Dedifferentiated amniotic fluid mesenchymal stem cell (primary cell): ENCODE results near the gene MAPT.
"Not testable (repeated sequence)": the region's sequence is repeated elsewhere in the genome, so short reads cannot be mapped to it uniquely, and the experiment has no call there.

Experiments
- DNase-seq: peaks from one replicate; pipeline ENCODE4 v3.0.0-alpha.2; 2016; ENCODE audit errors: extremely low spot score

Gene MAPT

GRCh38 chr17:45991341-45991740, 97.0 kb downstream of the MAPT start:
- DNase-seq: no peak

- DNase-seq: no peak
Observed at GRCh38 chr17:45992175-45992574, 97.8 kb downstream of the MAPT start.

- DNase-seq: no peak
Observed at GRCh38 chr17:45992904-45993303, 98.5 kb downstream of the MAPT start.

- DNase-seq: no peak
Observed at GRCh38 chr17:45993962-45994627, 99.7 kb downstream of the MAPT start.

- no peak for DNase-seq
Observed at GRCh38 chr17:45994987-45995386, 100.6 kb downstream of the MAPT start.

GRCh38 chr17:45995627-45996270, 101.4 kb downstream of the MAPT start:
- DNase-seq: no peak

- no peak for DNase-seq
Observed at GRCh38 chr17:45996282-45996937, 102.1 kb downstream of the MAPT start.

GRCh38 chr17:45997166-45997565, 102.8 kb downstream of the MAPT start:
- no peak for DNase-seq

GRCh38 chr17:45997624-45998023, 103.3 kb downstream of the MAPT start:
- DNase-seq: no peak

- no peak for DNase-seq
Observed at GRCh38 chr17:45998987-45999899, 104.9 kb downstream of the MAPT start, which contains the start of gene STH. Gene STH (plus strand): TSS chr17:45999250. CDS start chr17:45999280, 30 bp downstream.

- no peak for DNase-seq
Observed at GRCh38 chr17:45999900-46000290, 105.5 kb downstream of the MAPT start.

GRCh38 chr17:46000292-46000691, 105.9 kb downstream of the MAPT start:
- DNase-seq: no peak

GRCh38 chr17:46000757-46001156, 106.4 kb downstream of the MAPT start:
- DNase-seq: no peak

- DNase-seq: no peak
Observed at GRCh38 chr17:46001390-46002310, 107.3 kb downstream of the MAPT start.

- DNase-seq: peak; percentile 65
Observed at GRCh38 chr17:46002311-46002972, 108.1 kb downstream of the MAPT start.

GRCh38 chr17:46002973-46003316, 108.6 kb downstream of the MAPT start:
- no peak for DNase-seq

GRCh38 chr17:46003907-46004748, 109.8 kb downstream of the MAPT start:
- peak; percentile 45 for DNase-seq

- DNase-seq: not testable (repeated sequence)
Observed at GRCh38 chr17:46006082-46006481, 111.7 kb downstream of the MAPT start.

GRCh38 chr17:46007461-46007965, 113.2 kb downstream of the MAPT start:
- DNase-seq: no peak
